ENCODE results near the gene BHLHE23.

The BHLHE23 gene

DNA sequence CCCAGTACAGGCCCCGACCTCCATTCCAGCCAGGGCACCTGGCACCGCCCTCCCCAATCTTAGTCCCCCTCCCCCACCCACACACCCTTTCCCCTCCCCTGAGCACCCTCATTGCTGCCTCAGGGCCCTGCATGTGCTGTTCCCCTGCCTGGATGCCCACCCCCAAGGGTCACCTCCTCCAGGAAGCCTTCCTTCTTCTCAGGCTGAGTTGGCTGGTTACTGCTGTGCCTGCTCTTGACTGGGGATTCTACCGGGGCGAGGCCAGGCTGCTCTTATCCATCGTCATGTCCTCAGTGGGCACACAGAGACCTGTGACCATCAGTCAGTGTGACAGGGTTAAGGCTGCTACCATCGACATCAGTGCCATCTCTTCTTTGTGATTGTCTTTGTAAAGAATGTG, 23.6 kb downstream of the BHLHE23 start:
- DNase-seq (ENCODE audit: low spot score), result no peak
- no peak for TF ChIP-seq CTCF (IDR thresholded peaks at IDR 0.05; ENCODE audit: borderline replicate concordance, control extremely low read depth, extremely low read depth, insufficient read depth, missing control alignments)
- in situ Hi-C loops (cut with MboI; ENCODE audit: low sequenced_read_pairs, unreplicated experiment), result no loop called here

DNA sequence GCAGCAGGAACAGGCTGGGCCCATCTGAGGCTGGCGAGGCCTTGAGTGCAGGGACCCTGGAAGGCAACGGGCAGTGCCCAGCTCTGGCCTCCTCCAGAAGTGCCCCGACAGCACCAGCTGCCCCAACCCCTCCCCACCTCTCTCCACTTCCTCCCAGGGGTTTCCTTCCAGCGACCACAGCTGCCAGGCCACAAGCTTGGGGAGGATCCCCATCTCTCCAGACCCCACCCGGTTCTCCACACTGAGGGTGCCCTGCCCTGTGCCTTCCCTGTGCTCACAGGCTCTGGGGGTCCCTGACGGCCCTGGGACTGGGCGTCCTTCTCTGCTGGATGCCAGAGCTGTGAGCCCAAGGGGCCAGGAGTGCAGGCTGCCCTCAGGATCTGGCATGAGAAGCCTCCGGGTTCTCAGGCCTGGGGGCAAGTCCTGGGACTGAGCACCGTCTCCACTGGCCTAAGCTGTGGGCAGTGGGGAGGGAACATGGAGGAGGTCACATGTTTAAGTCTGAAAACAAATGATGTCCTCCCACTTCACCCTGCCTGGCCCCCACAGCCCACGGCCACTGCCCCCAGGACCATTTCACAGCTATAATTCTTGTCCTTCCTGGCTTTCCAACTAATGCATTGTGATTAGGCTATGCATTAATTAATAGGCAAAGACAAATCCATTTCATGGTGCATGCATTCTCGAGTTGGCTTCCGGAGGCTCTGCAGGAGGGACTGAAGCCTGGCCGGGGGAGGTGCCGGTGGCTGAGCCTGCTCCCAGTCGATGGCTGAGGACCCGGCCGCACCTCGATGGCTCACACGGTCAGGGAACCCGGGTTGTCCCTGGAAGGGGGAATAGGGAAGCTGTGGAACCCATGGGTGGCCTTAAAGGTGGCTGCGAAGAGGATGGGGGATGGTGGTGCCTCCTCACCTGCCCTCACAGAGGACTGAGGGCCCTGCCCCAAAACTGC, 24.4 kb downstream of the BHLHE23 start:
- in situ Hi-C loops (cut with MboI; ENCODE audit: low sequenced_read_pairs, unreplicated experiment), result no loop called here
- no peak for TF ChIP-seq CTCF (IDR thresholded peaks at IDR 0.05; ENCODE audit: borderline replicate concordance, control extremely low read depth, extremely low read depth, insufficient read depth, missing control alignments)
- no peak for DNase-seq (ENCODE audit: low spot score)

- in situ Hi-C loops (cut with MboI; ENCODE audit: low sequenced_read_pairs, unreplicated experiment), result no loop called here
- no peak for TF ChIP-seq CTCF (IDR thresholded peaks at IDR 0.05; ENCODE audit: borderline replicate concordance, control extremely low read depth, extremely low read depth, insufficient read depth, missing control alignments)
- no peak for DNase-seq (ENCODE audit: low spot score)
Measured at GRCh38 chr20:62980970-62981369, 25.8 kb downstream of the BHLHE23 start.

GRCh38 chr20:62980380-62980960, 26.3 kb downstream of the BHLHE23 start:
- in situ Hi-C loops (cut with MboI; ENCODE audit: low sequenced_read_pairs, unreplicated experiment), result no loop called here
- no peak for TF ChIP-seq CTCF (IDR thresholded peaks at IDR 0.05; ENCODE audit: borderline replicate concordance, control extremely low read depth, extremely low read depth, insufficient read depth, missing control alignments)
- no peak for DNase-seq (ENCODE audit: low spot score)

DNA sequence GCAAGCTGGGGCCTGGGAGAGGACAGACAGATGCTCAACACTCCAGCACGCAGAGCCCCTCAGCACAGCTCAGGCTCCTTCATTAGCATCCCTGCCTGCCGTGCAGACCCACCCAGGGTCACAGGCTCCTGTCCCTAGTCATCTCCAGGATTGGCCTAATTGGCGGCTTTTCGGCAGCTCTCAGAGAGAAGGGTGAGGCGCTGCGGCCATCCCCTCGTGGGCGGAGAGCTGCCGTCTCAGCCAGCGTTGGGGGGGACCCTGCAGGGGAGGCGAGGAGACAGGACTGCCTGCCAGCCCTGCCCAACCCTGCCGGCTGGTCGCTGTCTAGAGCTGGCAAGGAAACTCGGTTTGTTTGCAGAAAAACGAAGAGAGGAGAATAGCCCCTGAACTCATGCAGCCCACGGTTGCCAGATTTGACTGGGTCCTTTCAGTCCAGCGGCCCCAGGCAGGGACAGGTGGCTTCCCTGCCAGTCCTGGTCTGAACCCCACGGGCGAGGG, 26.8 kb downstream of the BHLHE23 start:
- in situ Hi-C loops (cut with MboI; ENCODE audit: low sequenced_read_pairs, unreplicated experiment), result no loop called here
- no peak for TF ChIP-seq CTCF (IDR thresholded peaks at IDR 0.05; ENCODE audit: borderline replicate concordance, control extremely low read depth, extremely low read depth, insufficient read depth, missing control alignments)
- no peak for DNase-seq (ENCODE audit: low spot score)

DNA sequence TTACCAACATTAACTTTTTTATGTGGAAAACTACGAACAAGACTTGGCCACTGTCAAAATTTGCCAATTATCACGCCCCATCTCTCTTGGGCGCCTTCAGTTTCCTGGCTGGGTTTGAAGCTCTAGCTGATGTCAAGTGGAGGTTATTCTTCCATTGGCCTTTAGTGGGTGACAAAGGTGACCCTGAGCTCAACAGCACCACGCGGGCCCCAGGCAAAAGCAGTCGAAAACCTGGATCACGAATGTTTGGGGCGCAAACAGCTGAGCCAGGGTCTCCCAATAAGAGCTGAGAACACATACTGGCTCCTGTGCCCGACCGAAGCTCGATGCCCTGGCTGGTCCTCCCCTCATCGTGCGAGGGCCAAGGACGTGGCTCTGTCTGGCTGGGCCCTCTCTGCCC, 27.5 kb downstream of the BHLHE23 start:
- no peak for DNase-seq (ENCODE audit: low spot score)
- no peak for TF ChIP-seq CTCF (IDR thresholded peaks at IDR 0.05; ENCODE audit: borderline replicate concordance, control extremely low read depth, extremely low read depth, insufficient read depth, missing control alignments)
- in situ Hi-C loops (cut with MboI; ENCODE audit: low sequenced_read_pairs, unreplicated experiment), result no loop called here
